ENCODE data around the gene RNF208. TPM values are rescaled to one million over a fixed set of nuclear protein-coding genes. Genes with fewer than 3 reads are reported as not detected.

Gene RNF208
- total and polyA plus RNA-seq, 5 donors from 2014 or later: 1.2 TPM; not detected in 4

- Mint-ChIP-seq H3K27ac (no peak overlapping the region), H3K9me3 (no peaks in the 10 kb centered on the region), H3K36me3 (no peaks in the 10 kb centered on the region), H3K4me3 (no peak overlapping the region), H3K27me3 (peaks cover 5% of the 10 kb centered on the region), H3K4me1 (peaks cover 0 to 6% (median 3%) of the 10 kb centered on the region in 4 donors)
- ATAC-seq (ENCODE audit: low read depth in 2 of 2) (no peak), DNase-seq (no peak)
- H3K27ac ChIP-seq (ENCODE audit: insufficient read depth, low read length, poor library complexity, severe bottlenecking): no peak overlapping the region
- H3K4me3 ChIP-seq (ENCODE audit: low read depth, low read length): no peak overlapping the region
- H3K9me3 ChIP-seq (ENCODE audit: control insufficient read depth in 2 of 2, low read length in 2 of 2): no peaks in the 10 kb centered on the region
- no peaks in the 10 kb centered on the region for H3K27me3 ChIP-seq (ENCODE audit: control insufficient read depth, insufficient read depth, low read length)
- H3K36me3 ChIP-seq (ENCODE audit: control insufficient read depth, insufficient read depth, low read length): no peaks in the 10 kb centered on the region
- peaks cover 4% of the 10 kb centered on the region for H3K4me1 ChIP-seq (ENCODE audit: control insufficient read depth, insufficient read depth, low read length, poor library complexity, severe bottlenecking)
These were observed 8.1 kb upstream of the RNF208 start for GRCh38 chr9:137229903-137230704.

GRCh38 chr9:137228968-137229896 is 7.2 kb upstream of the RNF208 start:
- H3K4me1 Mint-ChIP-seq: peaks cover 0 to 6% (median 3%) of the 10 kb centered on the region in 4 donors
- H3K4me3 Mint-ChIP-seq: no peak overlapping the region

GRCh38 chr9:137228506-137228967 is 6.5 kb upstream of the RNF208 start:
- Mint-ChIP-seq H3K4me1 (peaks cover 0 to 8% (median 5%) of the 10 kb centered on the region in 4 donors), H3K4me3 (no peak overlapping the region), H3K27me3 (peaks cover 5% of the 10 kb centered on the region), H3K27ac (no peak overlapping the region), H3K36me3 (no peaks in the 10 kb centered on the region), H3K9me3 (no peaks in the 10 kb centered on the region)
- ATAC-seq (ENCODE audit: low read depth in 2 of 2) (no peak), DNase-seq (no peak)
- H3K4me1 ChIP-seq (ENCODE audit: control insufficient read depth, insufficient read depth, low read length, poor library complexity, severe bottlenecking): peaks cover 10% of the 10 kb centered on the region
- no peak overlapping the region for H3K4me3 ChIP-seq (ENCODE audit: low read depth, low read length)
- no peaks in the 10 kb centered on the region for H3K9me3 ChIP-seq (ENCODE audit: control insufficient read depth in 2 of 2, low read length in 2 of 2)
- no peaks in the 10 kb centered on the region for H3K36me3 ChIP-seq (ENCODE audit: control insufficient read depth, insufficient read depth, low read length)
- no peak overlapping the region for H3K27ac ChIP-seq (ENCODE audit: insufficient read depth, low read length, poor library complexity, severe bottlenecking)
- no peaks in the 10 kb centered on the region for H3K27me3 ChIP-seq (ENCODE audit: control insufficient read depth, insufficient read depth, low read length)

More at GRCh38 chr9:137228968-137229896, 7.2 kb upstream of the RNF208 start:
- ATAC-seq (ENCODE audit: low read depth in 2 of 2): no peak
- Histone ChIP-seq H3K4me3 (ENCODE audit: low read depth, low read length) (no peak overlapping the region), H3K36me3 (ENCODE audit: control insufficient read depth, insufficient read depth, low read length) (no peaks in the 10 kb centered on the region), H3K9me3 (ENCODE audit: control insufficient read depth in 2 of 2, low read length in 2 of 2) (no peaks in the 10 kb centered on the region), H3K27ac (ENCODE audit: insufficient read depth, low read length, poor library complexity, severe bottlenecking) (no peak overlapping the region), H3K27me3 (ENCODE audit: control insufficient read depth, insufficient read depth, low read length) (no peaks in the 10 kb centered on the region), H3K4me1 (ENCODE audit: control insufficient read depth, insufficient read depth, low read length, poor library complexity, severe bottlenecking) (peaks cover 4% of the 10 kb centered on the region)
- H3K27ac Mint-ChIP-seq: no peak overlapping the region
- no peaks in the 10 kb centered on the region for H3K36me3 Mint-ChIP-seq
- no peaks in the 10 kb centered on the region for H3K9me3 Mint-ChIP-seq
- no peak for DNase-seq
- peaks cover 5% of the 10 kb centered on the region for H3K27me3 Mint-ChIP-seq

- Histone ChIP-seq H3K36me3 (ENCODE audit: control insufficient read depth, insufficient read depth, low read length) (no peaks in the 10 kb centered on the region), H3K27me3 (ENCODE audit: control insufficient read depth, insufficient read depth, low read length) (no peaks in the 10 kb centered on the region), H3K9me3 (ENCODE audit: control insufficient read depth in 2 of 2, low read length in 2 of 2) (no peaks in the 10 kb centered on the region), H3K4me1 (ENCODE audit: control insufficient read depth, insufficient read depth, low read length, poor library complexity, severe bottlenecking) (peaks cover 12% of the 10 kb centered on the region), H3K4me3 (ENCODE audit: low read depth, low read length) (no peak overlapping the region), H3K27ac (ENCODE audit: insufficient read depth, low read length, poor library complexity, severe bottlenecking) (no peak overlapping the region)
- H3K36me3 Mint-ChIP-seq: no peaks in the 10 kb centered on the region
- no peak for DNase-seq
- peaks cover 0 to 12% (median 6%) of the 10 kb centered on the region in 4 donors for H3K4me1 Mint-ChIP-seq
- ATAC-seq (ENCODE audit: low read depth in 2 of 2): no peak
- peaks cover 5% of the 10 kb centered on the region for H3K27me3 Mint-ChIP-seq
- no peak overlapping the region for H3K4me3 Mint-ChIP-seq
- no peaks in the 10 kb centered on the region for H3K9me3 Mint-ChIP-seq
- H3K27ac Mint-ChIP-seq: peak overlapping the region in 2 of 3 donors; percentile 23 to 96
These were observed 5.9 kb upstream of the RNF208 start for GRCh38 chr9:137227853-137228505.

- no peaks in the 10 kb centered on the region for H3K9me3 ChIP-seq (ENCODE audit: control insufficient read depth in 2 of 2, low read length in 2 of 2)
- peaks cover 0 to 13% (median 7%) of the 10 kb centered on the region in 4 donors for H3K4me1 Mint-ChIP-seq
- no peaks in the 10 kb centered on the region for H3K36me3 ChIP-seq (ENCODE audit: control insufficient read depth, insufficient read depth, low read length)
- H3K4me1 ChIP-seq (ENCODE audit: control insufficient read depth, insufficient read depth, low read length, poor library complexity, severe bottlenecking): peaks cover 20% of the 10 kb centered on the region
- DNase-seq: peak; percentile 66 to 78 (median 77)
- H3K27me3 ChIP-seq (ENCODE audit: control insufficient read depth, insufficient read depth, low read length): no peaks in the 10 kb centered on the region
- ATAC-seq (ENCODE audit: low read depth in 2 of 2): peak in 1 of 2 donors; percentile 28
- H3K27ac Mint-ChIP-seq: peak within 1 kb of the TSS in 2 of 3 donors; percentile 23 to 96
- H3K9me3 Mint-ChIP-seq: no peaks in the 10 kb centered on the region
- no peaks in the 10 kb centered on the region for H3K36me3 Mint-ChIP-seq
- peaks cover 5% of the 10 kb centered on the region for H3K27me3 Mint-ChIP-seq
- H3K27ac ChIP-seq (ENCODE audit: insufficient read depth, low read length, poor library complexity, severe bottlenecking): no peak within 1 kb of the TSS
- peak within 1 kb of the TSS in 1 of 4 donors; percentile 25 for H3K4me3 Mint-ChIP-seq
- no peak within 1 kb of the TSS for H3K4me3 ChIP-seq (ENCODE audit: low read depth, low read length)
These were observed 5.2 kb upstream of the RNF208 start, which contains the start of gene RNF224 for GRCh38 chr9:137227054-137227852. Gene RNF224, plus strand, starts transcription at chr9:137227502. Its CDS starts 834 bp downstream, at chr9:137228336.

- Mint-ChIP-seq H3K27me3 (peaks cover 5% of the 10 kb centered on the region), H3K9me3 (no peaks in the 10 kb centered on the region), H3K4me1 (peaks cover 0 to 13% (median 7%) of the 10 kb centered on the region in 4 donors), H3K27ac (no peak overlapping the region), H3K4me3 (peak overlapping the region in 1 of 4 donors; percentile 32), H3K36me3 (no peaks in the 10 kb centered on the region)
- ATAC-seq (ENCODE audit: low read depth in 2 of 2) (no peak), DNase-seq (no peak)
- no peaks in the 10 kb centered on the region for H3K9me3 ChIP-seq (ENCODE audit: control insufficient read depth in 2 of 2, low read length in 2 of 2)
- H3K27ac ChIP-seq (ENCODE audit: insufficient read depth, low read length, poor library complexity, severe bottlenecking): no peak overlapping the region
- no peak overlapping the region for H3K4me3 ChIP-seq (ENCODE audit: low read depth, low read length)
- H3K27me3 ChIP-seq (ENCODE audit: control insufficient read depth, insufficient read depth, low read length): no peaks in the 10 kb centered on the region
- H3K4me1 ChIP-seq (ENCODE audit: control insufficient read depth, insufficient read depth, low read length, poor library complexity, severe bottlenecking): peaks cover 21% of the 10 kb centered on the region
- H3K36me3 ChIP-seq (ENCODE audit: control insufficient read depth, insufficient read depth, low read length): no peaks in the 10 kb centered on the region
These were observed 4.5 kb upstream of the RNF208 start for GRCh38 chr9:137226338-137227053.

Data from CD4-positive, CD25-positive, alpha-beta regulatory T cell (primary cell).